T-helper 17 cell (primary cell): ENCODE data around the gene MAB21L4. TPM values are rescaled to one million over a fixed set of nuclear protein-coding genes. Genes with fewer than 3 reads are reported as not detected.

Source experiments
- ATAC-seq: fragments of 150-1000 bp; cut with Tn5 transposase; 2 replicates; pipeline ENCODE4 v1.10.0; 2021; ENCODE audit warnings: mild to moderate bottlenecking, moderate library complexity
- DNase-seq, 3 donors: peaks; one replicate each; pipeline versions ENCODE4 v3.0.0 to v3.0.0-alpha.2; 2020 to 2021
- H3K9me3 ChIP-seq: one replicate; pipeline ENCODE4 v1.7.0; 2013; ENCODE audit warnings: low read length, mild to moderate bottlenecking; ENCODE audit not compliant: control insufficient read depth, poor library complexity, severe bottlenecking
- H3K27ac Mint-ChIP-seq: one replicate; pipeline ENCODE4 v1.8.0; 2022; ENCODE audit warnings: mild to moderate bottlenecking, moderate library complexity, mixed read lengths
- H3K27me3 Mint-ChIP-seq: one replicate; pipeline ENCODE4 v1.8.0; 2022; ENCODE audit warnings: mixed read lengths
- H3K36me3 Mint-ChIP-seq: one replicate; pipeline ENCODE4 v1.8.0; 2022; ENCODE audit warnings: low read depth, mixed read lengths
- H3K4me1 Mint-ChIP-seq: one replicate; pipeline ENCODE4 v1.8.0; 2022; ENCODE audit warnings: mild to moderate bottlenecking, mixed read lengths
- H3K4me3 Mint-ChIP-seq: one replicate; pipeline ENCODE4 v1.8.0; 2022; ENCODE audit warnings: mild to moderate bottlenecking, moderate library complexity, mixed read lengths
- total RNA-seq, 4 donors: library from RNA in 2 of 4; stranded (reverse) in 2 of 4; gene quantifications; one replicate each; pipeline ENCODE4 v1.2.3 and lab custom pipeline; 2022 to 2026

Gene MAB21L4
- total RNA-seq, 2 donors from 2014 or later, result not detected

DNA sequence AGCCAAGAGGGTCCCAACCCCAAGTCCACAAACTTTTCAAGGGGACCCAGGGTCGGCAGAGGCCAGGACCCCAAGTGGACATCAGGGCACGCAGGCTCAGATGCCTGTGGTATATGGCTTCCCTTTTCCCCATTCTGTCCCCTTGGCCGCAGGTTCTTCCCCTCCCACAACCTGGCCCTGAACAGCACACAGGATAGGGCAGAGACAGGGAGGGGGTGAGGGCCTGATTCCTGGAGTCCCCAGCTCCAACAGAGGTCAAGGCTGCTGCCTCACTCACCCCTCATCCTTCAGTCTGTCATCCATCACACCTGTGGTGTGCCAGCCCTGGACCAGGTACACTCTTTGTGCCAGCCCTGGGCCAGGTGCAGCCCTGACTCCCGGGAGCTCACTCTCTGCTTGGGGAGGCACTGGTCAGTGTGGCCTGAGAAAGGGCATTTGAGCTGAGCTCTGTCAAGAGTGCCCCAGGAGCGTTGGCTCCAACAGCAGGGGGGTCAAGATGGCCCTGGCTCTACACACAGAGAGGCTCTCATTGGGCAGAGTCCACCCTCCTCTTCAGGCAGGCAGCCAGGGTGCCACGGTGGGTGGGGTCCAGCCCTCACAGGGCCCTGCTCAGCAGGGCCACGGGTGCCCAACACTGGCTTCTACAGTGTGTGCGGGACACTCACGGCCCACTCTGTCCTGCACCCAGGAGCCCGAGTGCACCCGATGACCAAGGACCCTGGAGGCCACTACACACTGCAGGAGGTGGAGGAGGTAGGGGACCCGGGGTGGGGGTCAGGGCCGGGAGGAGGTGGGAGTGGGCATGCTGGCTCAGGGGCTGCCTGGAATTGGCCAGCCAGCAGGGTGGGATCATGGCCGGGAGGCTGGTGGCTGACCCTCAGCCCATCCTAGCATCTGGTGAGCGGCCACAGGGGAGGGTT is 25.7 kb downstream of the MAB21L4 start:
- no peaks in the 10 kb centered on the region for H3K36me3 Mint-ChIP-seq
- DNase-seq (no peak), ATAC-seq (no peak)
- no peak overlapping the region for H3K4me3 Mint-ChIP-seq
- no peaks in the 10 kb centered on the region for H3K4me1 Mint-ChIP-seq
- no peaks in the 10 kb centered on the region for H3K9me3 ChIP-seq
- peaks cover 24% of the 10 kb centered on the region for H3K27me3 Mint-ChIP-seq
- H3K27ac Mint-ChIP-seq, result no peak overlapping the region

DNA sequence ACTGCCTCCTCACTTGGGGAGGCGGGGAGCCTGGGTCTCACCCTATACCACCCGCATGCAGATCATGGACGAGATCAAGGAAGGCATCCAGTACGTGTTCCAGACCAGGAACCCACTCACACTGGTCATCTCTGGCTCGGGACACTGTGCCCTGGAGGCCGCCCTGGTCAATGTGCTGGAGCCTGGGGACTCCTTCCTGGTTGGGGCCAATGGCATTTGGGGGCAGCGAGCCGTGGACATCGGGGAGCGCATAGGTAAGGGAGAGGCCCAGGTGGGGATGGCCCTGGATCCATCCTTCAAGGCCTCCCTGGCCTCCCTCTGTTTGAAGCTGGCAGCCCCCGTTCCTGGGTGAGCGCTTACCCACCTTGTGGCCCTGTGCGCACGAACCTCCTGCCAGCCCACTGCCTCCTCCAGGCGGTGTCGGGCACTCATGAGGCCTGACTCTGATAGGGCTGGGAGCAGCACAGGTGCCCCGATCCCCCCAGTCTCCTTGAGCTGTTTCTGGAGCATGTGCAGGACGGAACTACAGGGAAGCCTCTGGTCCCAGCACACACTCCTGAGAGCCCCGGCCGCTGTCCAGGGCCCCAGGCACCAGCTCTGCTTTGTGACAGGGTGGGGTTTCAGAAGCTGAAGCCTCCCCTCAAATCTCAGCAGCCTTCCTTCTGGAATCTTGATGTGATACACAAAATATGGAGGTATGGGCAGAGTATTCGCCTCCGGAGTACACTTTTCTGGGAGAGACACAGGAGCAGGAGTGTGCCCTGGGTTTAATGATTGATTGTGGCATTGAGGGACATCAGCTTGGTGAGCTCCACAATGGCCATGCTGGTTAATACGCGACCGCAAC is 26.6 kb downstream of the MAB21L4 start:
- Mint-ChIP-seq H3K27ac (no peak overlapping the region), H3K4me3 (no peak overlapping the region), H3K27me3 (peaks cover 25% of the 10 kb centered on the region), H3K36me3 (no peaks in the 10 kb centered on the region), H3K4me1 (no peaks in the 10 kb centered on the region)
- ATAC-seq (no peak), DNase-seq (no peak)
- H3K9me3 ChIP-seq, result no peaks in the 10 kb centered on the region

DNA sequence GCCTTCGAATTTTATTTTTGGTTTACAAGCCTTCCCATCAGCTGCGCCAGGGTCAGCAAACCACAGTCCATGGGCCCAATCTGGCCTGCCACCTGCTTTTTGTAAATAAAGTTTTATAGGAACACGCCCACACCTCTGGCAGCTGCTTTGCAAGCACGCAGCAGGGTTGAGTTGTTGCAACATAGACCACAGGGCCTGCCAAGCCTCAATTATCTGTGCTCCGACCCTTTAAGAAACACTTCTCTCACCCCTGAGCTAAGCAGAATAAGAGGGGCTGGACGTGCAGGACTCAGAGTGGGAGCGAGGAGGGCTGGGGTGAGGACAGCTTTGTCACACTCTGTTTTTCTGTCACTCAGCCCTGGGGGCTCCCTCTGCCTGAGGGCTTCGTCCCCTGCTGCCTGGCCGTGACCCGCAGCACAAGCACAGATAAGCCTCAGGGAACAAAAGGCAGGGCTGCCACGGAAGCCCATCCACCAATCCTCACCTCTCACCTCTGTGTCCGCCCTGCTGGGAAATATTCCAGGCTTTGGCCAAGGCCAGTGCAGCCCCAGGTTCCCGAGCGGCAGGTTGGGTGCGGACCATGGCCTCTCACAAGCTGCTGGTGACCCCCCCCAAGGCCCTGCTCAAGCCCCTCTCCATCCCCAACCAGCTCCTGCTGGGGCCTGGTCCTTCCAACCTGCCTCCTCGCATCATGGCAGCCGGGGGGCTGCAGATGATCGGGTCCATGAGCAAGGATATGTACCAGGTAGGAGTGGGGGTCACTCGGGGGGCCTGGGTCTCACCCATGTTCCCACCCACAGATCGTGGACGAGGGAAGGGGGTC is 27.5 kb downstream of the MAB21L4 start, which contains the start of gene AGXT:
TSS of gene AGXT (plus strand) at position 539 of the 823 bp plus-strand sequence. CDS start at position 581, 42 bp downstream.
- ATAC-seq (no peak), DNase-seq (no peak)
- no peaks in the 10 kb centered on the region for H3K9me3 ChIP-seq
- H3K4me3 Mint-ChIP-seq, result no peak within 1 kb of the TSS
- no peaks in the 10 kb centered on the region for H3K4me1 Mint-ChIP-seq
- peaks cover 34% of the 10 kb centered on the region for H3K27me3 Mint-ChIP-seq
- no peaks in the 10 kb centered on the region for H3K36me3 Mint-ChIP-seq
- H3K27ac Mint-ChIP-seq, result no peak within 1 kb of the TSS

GRCh38 chr2:240865391-240865790 is 30.6 kb downstream of the MAB21L4 start:
- Mint-ChIP-seq H3K36me3 (no peaks in the 10 kb centered on the region), H3K4me1 (no peaks in the 10 kb centered on the region), H3K4me3 (no peak overlapping the region), H3K27me3 (peaks cover 43% of the 10 kb centered on the region), H3K27ac (no peak overlapping the region)
- no peaks in the 10 kb centered on the region for H3K9me3 ChIP-seq
- no peak for DNase-seq
- no peak for ATAC-seq

DNA sequence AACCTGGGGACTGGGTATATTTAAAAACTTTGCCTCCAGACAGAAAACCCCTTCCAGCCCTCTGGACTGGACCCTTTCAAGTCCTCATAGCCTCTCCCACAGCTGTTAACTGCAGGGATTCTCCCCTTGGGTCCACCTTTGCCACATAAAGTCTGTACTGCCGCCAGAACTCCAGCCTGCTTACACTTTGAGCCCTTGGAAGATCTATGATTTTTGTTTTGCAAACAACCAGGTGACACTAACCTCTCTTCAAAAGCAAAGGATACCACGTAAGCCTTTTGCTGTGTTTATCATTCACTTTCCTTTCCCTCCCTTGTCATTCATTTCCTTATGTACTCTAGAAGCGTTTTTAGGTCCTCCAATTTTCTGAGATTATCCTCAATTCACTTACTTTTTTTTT is 31.5 kb downstream of the MAB21L4 start:
- DNase-seq (no peak), ATAC-seq (no peak)
- Mint-ChIP-seq H3K27ac (peak overlapping the region; percentile 53), H3K4me3 (no peak overlapping the region), H3K36me3 (no peaks in the 10 kb centered on the region), H3K4me1 (no peaks in the 10 kb centered on the region), H3K27me3 (peaks cover 46% of the 10 kb centered on the region)
- H3K9me3 ChIP-seq, result no peaks in the 10 kb centered on the region

DNA sequence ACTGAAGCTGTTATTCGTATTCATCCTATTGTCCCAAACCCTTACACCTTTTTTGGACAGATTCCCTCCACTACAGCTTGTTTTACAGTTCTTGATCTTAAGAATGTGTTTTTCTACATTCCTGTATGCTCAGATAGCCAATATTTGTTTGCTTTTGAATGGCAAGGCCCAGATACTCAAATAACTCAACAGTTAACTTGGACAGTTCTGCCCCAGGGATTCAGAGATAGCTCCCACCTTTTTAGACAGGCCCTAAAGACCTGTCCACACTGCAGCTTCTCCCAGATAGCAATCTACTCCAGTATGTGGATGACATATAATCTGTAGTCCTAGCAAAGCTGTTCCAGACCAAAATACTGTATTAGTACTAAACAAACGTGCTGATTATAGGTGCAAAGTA is 34.4 kb downstream of the MAB21L4 start:
- Mint-ChIP-seq H3K27me3 (peaks cover 37% of the 10 kb centered on the region), H3K4me3 (no peak overlapping the region), H3K27ac (no peak overlapping the region), H3K4me1 (no peaks in the 10 kb centered on the region), H3K36me3 (no peaks in the 10 kb centered on the region)
- H3K9me3 ChIP-seq, result no peaks in the 10 kb centered on the region
- ATAC-seq, result no peak
- no peak for DNase-seq

DNA sequence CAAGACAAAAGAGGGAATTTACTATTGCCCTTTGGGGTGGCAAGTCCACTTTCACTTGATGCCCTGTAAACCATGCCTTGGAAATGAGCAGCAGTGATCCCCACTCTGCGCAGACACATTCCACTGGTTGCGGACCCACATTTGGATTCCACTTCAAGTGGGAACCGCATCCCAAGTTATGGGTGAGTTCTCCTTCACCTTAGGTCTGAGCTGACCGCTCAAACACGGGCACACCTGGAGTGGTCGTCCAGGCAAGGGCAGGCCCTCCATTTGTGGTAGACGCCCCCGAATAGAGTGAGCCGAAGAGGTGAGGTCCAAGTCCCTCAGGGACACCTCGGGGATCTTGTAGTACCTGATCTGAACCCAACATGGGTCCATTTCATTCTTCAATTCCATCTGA is 37.1 kb downstream of the MAB21L4 start:
- Mint-ChIP-seq H3K4me3 (no peak overlapping the region), H3K27me3 (peaks cover 25% of the 10 kb centered on the region), H3K27ac (no peak overlapping the region), H3K4me1 (no peaks in the 10 kb centered on the region), H3K36me3 (no peaks in the 10 kb centered on the region)
- DNase-seq, result no peak
- H3K9me3 ChIP-seq, result no peaks in the 10 kb centered on the region
- ATAC-seq, result no peak

- H3K27me3 Mint-ChIP-seq, result peaks cover 19% of the 10 kb centered on the region
- H3K36me3 Mint-ChIP-seq, result no peaks in the 10 kb centered on the region
- ATAC-seq, result no peak
- H3K4me3 Mint-ChIP-seq, result no peak overlapping the region
- no peaks in the 10 kb centered on the region for H3K9me3 ChIP-seq
- DNase-seq, result no peak
- H3K4me1 Mint-ChIP-seq, result no peaks in the 10 kb centered on the region
- H3K27ac Mint-ChIP-seq, result peak overlapping the region; percentile 45
Observed at GRCh38 chr2:240858321-240858720, 37.6 kb downstream of the MAB21L4 start.

GRCh38 chr2:240857039-240858008 is 38.6 kb downstream of the MAB21L4 start:
- peaks cover 19% of the 10 kb centered on the region for H3K27me3 Mint-ChIP-seq
- no peak overlapping the region for H3K4me3 Mint-ChIP-seq
- ATAC-seq (no peak), DNase-seq (no peak)
- H3K36me3 Mint-ChIP-seq, result no peaks in the 10 kb centered on the region
- H3K27ac Mint-ChIP-seq, result peak overlapping the region; percentile 45
- H3K9me3 ChIP-seq, result no peaks in the 10 kb centered on the region
- no peaks in the 10 kb centered on the region for H3K4me1 Mint-ChIP-seq

DNA sequence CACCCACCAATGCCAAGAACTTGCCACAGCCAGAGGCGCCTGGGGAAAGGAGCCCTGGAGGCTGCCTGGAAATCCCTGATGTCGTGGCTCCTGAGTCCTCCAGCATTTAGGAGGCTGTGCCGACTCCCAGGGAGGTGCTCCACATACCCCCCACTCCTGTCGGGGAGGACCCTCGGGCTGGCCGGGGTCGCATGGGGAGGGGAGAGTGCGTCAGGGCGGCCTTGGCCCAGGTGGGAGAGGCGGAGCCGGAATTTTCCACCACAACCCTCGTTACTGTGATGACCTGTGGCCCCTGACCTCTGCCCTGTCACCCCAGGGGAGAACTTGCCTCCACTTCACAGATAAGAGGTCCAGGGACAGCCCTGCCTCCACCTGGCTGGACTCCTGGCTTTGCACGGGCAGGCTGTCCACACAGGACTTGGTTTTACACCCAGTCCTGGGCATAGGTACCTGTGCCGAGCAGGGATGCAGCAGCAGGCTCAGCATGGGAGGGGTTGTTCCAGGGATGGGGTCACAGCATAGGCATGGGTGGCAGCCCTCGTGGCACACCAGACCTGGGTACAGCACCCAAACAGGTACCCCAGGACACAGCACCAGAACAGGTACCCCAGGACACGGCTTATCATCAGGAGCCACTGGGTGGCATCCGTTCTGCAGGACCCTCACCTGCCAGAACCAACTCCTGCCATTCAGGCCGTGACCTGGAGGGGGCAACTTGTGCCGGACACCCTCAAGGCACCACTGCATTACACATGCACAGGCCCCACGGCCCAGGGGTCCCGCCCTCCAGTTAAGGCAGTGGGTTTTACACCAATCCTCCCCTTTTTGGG is 39.6 kb downstream of the MAB21L4 start:
- H3K4me3 Mint-ChIP-seq, result no peak overlapping the region
- H3K36me3 Mint-ChIP-seq, result no peaks in the 10 kb centered on the region
- no peak overlapping the region for H3K27ac Mint-ChIP-seq
- no peaks in the 10 kb centered on the region for H3K4me1 Mint-ChIP-seq
- no peak for DNase-seq
- no peak for ATAC-seq
- no peaks in the 10 kb centered on the region for H3K9me3 ChIP-seq
- peaks cover 23% of the 10 kb centered on the region for H3K27me3 Mint-ChIP-seq

DNA sequence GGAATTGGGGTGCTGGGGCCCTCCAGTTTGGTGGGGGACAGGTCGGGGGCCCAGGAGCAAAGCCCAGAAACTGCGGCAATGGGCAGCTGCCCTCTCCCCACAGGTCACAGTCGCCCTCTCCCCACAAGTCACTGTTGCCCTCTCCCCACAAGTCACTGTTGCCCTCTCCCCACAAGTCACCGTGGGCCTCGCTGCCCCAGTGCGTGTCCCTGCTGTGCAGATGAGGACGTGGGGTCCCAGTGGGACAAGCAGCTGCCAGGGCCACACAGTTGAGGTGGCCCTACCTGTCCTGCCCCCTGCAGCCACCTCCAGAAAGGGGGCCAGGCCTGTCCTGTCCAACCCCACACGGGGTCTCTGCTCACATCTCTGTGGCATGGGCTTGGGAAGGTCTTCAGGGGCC is 40.3 kb downstream of the MAB21L4 start:
- no peak overlapping the region for H3K27ac Mint-ChIP-seq
- no peaks in the 10 kb centered on the region for H3K9me3 ChIP-seq
- no peak overlapping the region for H3K4me3 Mint-ChIP-seq
- DNase-seq, result no peak
- H3K4me1 Mint-ChIP-seq, result peaks cover 3% of the 10 kb centered on the region
- ATAC-seq, result no peak
- H3K27me3 Mint-ChIP-seq, result peaks cover 24% of the 10 kb centered on the region
- no peaks in the 10 kb centered on the region for H3K36me3 Mint-ChIP-seq
